GM12878 (cell line): ENCODE results near the gene EFCAB11. TPM values are rescaled to one million over a fixed set of nuclear protein-coding genes. Genes with fewer than 3 reads are reported as not detected.

Source experiments
- ATAC-seq: fragments of 200-7000 bp; cut with Tn5 transposase; 3 replicates; pipeline ENCODE4 v1.9.1; 2020; ENCODE audit warnings: mild to moderate bottlenecking, moderate library complexity
- BruUV-seq: library from RNA; stranded (reverse); fragments of 400-500 nt; replicated peaks from 2 replicates; lab custom pipeline; 2021; lab: Mats Ljungman, UMichigan
- CTCF ChIA-PET: fragments of 300-600 bp; sonication (Branson Sonifier 250); formaldehyde crosslinking; extraction: SDS; loops from one replicate; lab custom pipeline; 2021; ENCODE audit warnings: inconsistent platforms; lab: Yijun Ruan, JAX
- POLR2A ChIA-PET: fragments of 350-600 bp; formaldehyde crosslinking; extraction: SDS; loops from one replicate; lab custom pipeline; 2021; ENCODE audit warnings: inconsistent platforms; lab: Charles Lee
- RAD21 ChIA-PET: fragments of 300-600 bp; sonication (Branson Sonifier 250); formaldehyde crosslinking; loops from one replicate; lab custom pipeline; 2023; ENCODE audit warnings: antibody characterized with exemption; ENCODE audit not compliant: unreplicated experiment; lab: Charles Lee
- SMC1A ChIA-PET: fragments of 300-600 bp; sonication (Branson Sonifier 250); formaldehyde crosslinking; loops from one replicate; lab custom pipeline; 2023; ENCODE audit not compliant: unreplicated experiment, uncharacterized antibody; lab: Charles Lee
- DNase-seq: peaks from one replicate; pipeline ENCODE4 v3.0.0-alpha.2; 2011; ENCODE audit warnings: low read depth, low spot score
- FAIRE-seq: peaks from 3 replicates; lab custom pipeline; 2011; peaks lifted over from hg19 to GRCh38; lab: Jason Lieb, UNC
- H2AFZ ChIP-seq: 2 replicates; pipeline ENCODE4 v1.6.0; 2011; ENCODE audit warnings: low read depth, low read length, control low read depth; ENCODE audit not compliant: control insufficient read depth
- H3K27ac ChIP-seq: 2 replicates; pipeline ENCODE4 v1.5.1; 2011; ENCODE audit warnings: control low read depth; ENCODE audit not compliant: control insufficient read depth, insufficient read depth
- H3K27me3 ChIP-seq, 2 experiments: replicated peaks in 1 of 2; 2 replicates each; pipeline versions ENCODE4 v1.6.0 to v1.6.1; 2011; ENCODE audit warnings: low read length in 1 of 2; ENCODE audit not compliant: control insufficient read depth in 2 of 2, insufficient read depth in 2 of 2
- H3K36me3 ChIP-seq, 2 experiments: 2 replicates each; pipeline ENCODE4 v1.5.1; 2011; ENCODE audit warnings: low read length in 1 of 2; ENCODE audit not compliant: control insufficient read depth in 2 of 2, insufficient read depth in 2 of 2
- H3K4me1 ChIP-seq: 2 replicates; pipeline ENCODE4 v1.6.1; 2011; ENCODE audit warnings: mild to moderate bottlenecking, low read length, moderate library complexity, mixed read lengths; ENCODE audit not compliant: control insufficient read depth, insufficient read depth
- H3K4me2 ChIP-seq: 2 replicates; pipeline ENCODE4 v1.6.0; 2011; ENCODE audit warnings: control low read depth; ENCODE audit not compliant: control insufficient read depth, insufficient read depth
- H3K4me3 ChIP-seq: fragments of 200-600 bp; sonication (generic); 2 replicates; pipeline ENCODE4 v1.5.1; 2016
- H3K79me2 ChIP-seq: 2 replicates; pipeline ENCODE4 v1.6.0; 2011; ENCODE audit warnings: low read length; ENCODE audit not compliant: control insufficient read depth, insufficient read depth
- H3K9ac ChIP-seq: 2 replicates; pipeline ENCODE4 v1.8.0; 2011; ENCODE audit warnings: low read length, control low read depth, mixed read lengths; ENCODE audit not compliant: control insufficient read depth, insufficient read depth
- H3K9me3 ChIP-seq: replicated peaks from 3 replicates; pipeline ENCODE4 v1.5.1; 2011; ENCODE audit warnings: mild to moderate bottlenecking, low read length; ENCODE audit not compliant: control insufficient read depth, insufficient read depth
- H4K20me1 ChIP-seq: 2 replicates; pipeline ENCODE4 v1.6.0; 2011; ENCODE audit not compliant: control insufficient read depth, insufficient read depth
- CHD1 ChIP-seq: IDR thresholded peaks from 2 replicates; pipeline ENCODE4 v1.6.1; 2012; ENCODE audit warnings: low read depth, low read length, improper control_type of control experiment
- NFYA ChIP-seq: IDR thresholded peaks from 2 replicates; pipeline ENCODE4 v1.6.1; 2011; ENCODE audit warnings: low read depth, mild to moderate bottlenecking, low read length, improper control_type of control experiment, borderline replicate concordance
- TBL1XR1 ChIP-seq: IDR thresholded peaks from 2 replicates; pipeline ENCODE4 v1.6.1; 2012; ENCODE audit warnings: low read depth, low read length, improper control_type of control experiment
- WGBS: methylation state at CpG from one replicate; pipeline ENCODE4 v1.1.6; 2016; ENCODE audit warnings: low lambda C conversion rate; ENCODE audit not compliant: insufficient replicate concordance, insufficient coverage; ENCODE audit errors: missing lambda C conversion rate; 5-methylcytosine and 5-hydroxymethylcytosine counted together
- in situ Hi-C: fragments of 300-500 bp; cut with MboI; formaldehyde crosslinking; loops from 9 replicates; pipeline ENCODE4 v1.14.3; 2018; ENCODE audit warnings: mixed read lengths
- intact Hi-C: fragments of 100-400 bp; cut with micrococcal nuclease; formaldehyde crosslinking; loops from one replicate; pipeline ENCODE4 v1.14.2; 2022; ENCODE audit not compliant: unreplicated experiment
- polyA plus RNA-seq, 11 experiments: library from polyadenylated mRNA; depleted of rRNA in 4 of 11; unstranded in 6 of 11; stranded (reverse) in 5 of 11; fragments of >200 nt; fragmentation: Nextera tagmentation in 4 of 11; fragmentation: Illumina TruSeq in 1 of 11; extraction: Ambion mirVana in 4 of 11; extraction: Trizol in 1 of 11; gene quantifications; 1 replicate in 1 of 11; 2 replicates in 10 of 11; pipeline versions ENCODE4 v1.2.1 to v1.2.3, GENCODE V29; 2011 to 2016; ENCODE audit warnings: inconsistent platforms in 2 of 11, missing spikeins in 2 of 11, low read depth in 1 of 11
- total RNA-seq, 4 experiments: library from RNA; depleted of rRNA in 3 of 4; stranded (reverse); fragments of >200 nt in 3 of 4; fragmentation: Illumina TruSeq in 1 of 4; extraction: Trizol in 1 of 4; gene quantifications; 2 replicates each; pipeline versions ENCODE4 v1.2.1 to v1.2.3, GENCODE V29; 2013 to 2021
- TF ChIP-seq, protein P1 (sequence below): IDR thresholded peaks from 2 replicates; pipeline ENCODE4 v1.6.1; 2012; ENCODE audit warnings: improper control_type of control experiment, low read depth, low read length; ENCODE audit not compliant: insufficient replicate concordance

EFCAB11 gene
- total and polyA plus RNA-seq, 10 of the 15 experiments (the other 5 are each of a cell fraction or from before 2014, with no cell fraction given) = 8.6 to 37.4 (median 18.0) TPM

DNA sequence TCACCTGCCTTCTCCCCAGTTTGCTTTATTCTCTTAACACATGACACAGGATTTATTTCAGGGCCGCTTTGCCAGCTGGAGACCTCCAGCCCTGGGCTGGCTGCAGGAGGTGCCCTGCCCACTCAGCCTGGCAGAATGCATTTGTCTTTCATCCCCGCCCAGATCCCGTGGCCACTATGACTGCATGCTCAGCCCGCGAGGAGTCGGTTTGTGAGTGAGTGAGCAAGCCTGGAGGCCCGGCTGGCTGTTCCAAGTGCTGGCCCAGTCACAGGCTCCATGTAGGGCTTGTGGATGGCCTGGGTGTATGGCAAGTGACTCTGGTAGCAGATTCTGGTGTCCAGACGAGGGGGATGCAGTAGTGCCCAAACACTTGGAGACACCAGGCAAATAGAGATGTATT is 3.3 kb upstream of the EFCAB11 start:
- H3K27ac ChIP-seq = no peak overlapping the region
- intact Hi-C loops (loop anchor here (10.0 kb wide), 1 partner anchor 1963 kb away; the partner anchor contains the start of gene GALC), in situ Hi-C loops (no loop called here)
- no peak for TF ChIP-seq TBL1XR1
- TF ChIP-seq, protein P1, sequence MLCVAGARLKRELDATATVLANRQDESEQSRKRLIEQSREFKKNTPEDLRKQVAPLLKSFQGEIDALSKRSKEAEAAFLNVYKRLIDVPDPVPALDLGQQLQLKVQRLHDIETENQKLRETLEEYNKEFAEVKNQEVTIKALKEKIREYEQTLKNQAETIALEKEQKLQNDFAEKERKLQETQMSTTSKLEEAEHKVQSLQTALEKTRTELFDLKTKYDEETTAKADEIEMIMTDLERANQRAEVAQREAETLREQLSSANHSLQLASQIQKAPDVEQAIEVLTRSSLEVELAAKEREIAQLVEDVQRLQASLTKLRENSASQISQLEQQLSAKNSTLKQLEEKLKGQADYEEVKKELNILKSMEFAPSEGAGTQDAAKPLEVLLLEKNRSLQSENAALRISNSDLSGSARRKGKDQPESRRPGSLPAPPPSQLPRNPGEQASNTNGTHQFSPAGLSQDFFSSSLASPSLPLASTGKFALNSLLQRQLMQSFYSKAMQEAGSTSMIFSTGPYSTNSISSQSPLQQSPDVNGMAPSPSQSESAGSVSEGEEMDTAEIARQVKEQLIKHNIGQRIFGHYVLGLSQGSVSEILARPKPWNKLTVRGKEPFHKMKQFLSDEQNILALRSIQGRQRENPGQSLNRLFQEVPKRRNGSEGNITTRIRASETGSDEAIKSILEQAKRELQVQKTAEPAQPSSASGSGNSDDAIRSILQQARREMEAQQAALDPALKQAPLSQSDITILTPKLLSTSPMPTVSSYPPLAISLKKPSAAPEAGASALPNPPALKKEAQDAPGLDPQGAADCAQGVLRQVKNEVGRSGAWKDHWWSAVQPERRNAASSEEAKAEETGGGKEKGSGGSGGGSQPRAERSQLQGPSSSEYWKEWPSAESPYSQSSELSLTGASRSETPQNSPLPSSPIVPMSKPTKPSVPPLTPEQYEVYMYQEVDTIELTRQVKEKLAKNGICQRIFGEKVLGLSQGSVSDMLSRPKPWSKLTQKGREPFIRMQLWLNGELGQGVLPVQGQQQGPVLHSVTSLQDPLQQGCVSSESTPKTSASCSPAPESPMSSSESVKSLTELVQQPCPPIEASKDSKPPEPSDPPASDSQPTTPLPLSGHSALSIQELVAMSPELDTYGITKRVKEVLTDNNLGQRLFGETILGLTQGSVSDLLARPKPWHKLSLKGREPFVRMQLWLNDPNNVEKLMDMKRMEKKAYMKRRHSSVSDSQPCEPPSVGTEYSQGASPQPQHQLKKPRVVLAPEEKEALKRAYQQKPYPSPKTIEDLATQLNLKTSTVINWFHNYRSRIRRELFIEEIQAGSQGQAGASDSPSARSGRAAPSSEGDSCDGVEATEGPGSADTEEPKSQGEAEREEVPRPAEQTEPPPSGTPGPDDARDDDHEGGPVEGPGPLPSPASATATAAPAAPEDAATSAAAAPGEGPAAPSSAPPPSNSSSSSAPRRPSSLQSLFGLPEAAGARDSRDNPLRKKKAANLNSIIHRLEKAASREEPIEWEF = no peak
- TF ChIP-seq NFYA = no peak
- no peak for TF ChIP-seq CHD1
- no peak for DNase-seq
- H3K27me3 ChIP-seq = no peaks in the 10 kb centered on the region
- ChIA-PET SMC1A (interaction anchor here (1.0 kb wide), 1 partner anchor 8 kb away, joined by 4 read pairs; no protein-coding TSS in a partner anchor), POLR2A (interaction anchor here (1.1 kb wide), 1 partner anchor 11 kb away, joined by 4 read pairs; no protein-coding TSS in a partner anchor), CTCF (interaction anchor here (1.8 to 7.9 kb wide), 2 partner anchors 8 to 15 kb away, joined by 9 to 65 read pairs; no protein-coding TSS in a partner anchor), RAD21 (no interaction called here)
- no TSS peak for BruUV-seq
- no peak for FAIRE-seq
- H3K4me3 ChIP-seq = peak overlapping the region; percentile 65; the same call in 1 of the 2 replicates
- H2AFZ ChIP-seq = no peak overlapping the region
- no peak overlapping the region for H3K9ac ChIP-seq
- peaks cover 36% of the 10 kb centered on the region for H3K79me2 ChIP-seq
- no peak for ATAC-seq
- WGBS = over 99% methylated on average over 8 of the region's 8 CpGs
- H3K4me2 ChIP-seq = peak overlapping the region; percentile 62
- peaks cover 0 to 11% of the 10 kb centered on the region in 2 experiments; a peak in 1 of 4 replicates for H3K36me3 ChIP-seq
- no peaks in the 10 kb centered on the region for H4K20me1 ChIP-seq
- H3K4me1 ChIP-seq = peaks cover 9% of the 10 kb centered on the region
- H3K9me3 ChIP-seq = peaks cover 7% of the 10 kb centered on the region; the same call in 1 of the 3 replicates
